HG02938 (cell line): Measurements from ENCODE around the gene ESPL1.

Experiments used
- ATAC-seq: cut with Tn5 transposase; IDR thresholded peaks from one replicate; pipeline ENCODE4 v1.9.1; 2021; ENCODE audit warnings: mild to moderate bottlenecking, moderate library complexity; ENCODE audit not compliant: unreplicated experiment

The ESPL1 gene

DNA sequence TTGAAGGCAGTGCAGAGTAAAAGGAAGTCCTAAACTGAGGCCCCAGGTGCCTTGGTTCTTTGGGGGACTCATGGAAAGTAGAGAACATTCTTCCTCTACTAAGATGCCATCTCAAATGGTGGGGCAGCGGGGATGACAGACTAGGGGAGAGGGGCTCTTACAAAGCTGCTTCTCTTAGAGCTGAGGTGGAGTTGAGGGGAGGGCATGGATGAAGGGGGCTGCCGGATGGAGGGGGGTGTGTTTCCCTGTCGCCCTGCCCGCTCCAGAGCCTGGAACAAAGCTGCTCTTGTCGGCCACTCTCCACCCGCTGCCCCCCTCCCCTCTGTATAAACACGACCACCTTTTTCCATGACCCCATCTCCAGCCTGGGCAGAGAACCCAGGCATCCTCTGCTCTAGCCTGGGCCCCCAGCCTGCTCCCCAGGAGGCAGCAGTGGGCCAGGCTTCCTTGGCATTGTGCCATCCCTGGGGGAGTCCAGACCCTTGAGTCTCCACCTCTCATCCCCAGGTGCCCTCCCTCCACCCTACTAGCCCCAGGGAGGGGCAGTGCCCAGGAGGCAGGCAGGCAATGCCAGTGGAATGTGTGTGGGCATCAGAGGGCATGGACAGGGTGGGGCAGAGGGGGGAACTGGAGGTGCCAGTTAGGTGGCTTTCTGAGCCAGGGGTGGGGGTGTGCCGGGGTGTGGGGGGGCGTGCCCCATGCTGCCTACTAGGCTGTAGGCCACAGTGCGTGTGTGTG, 37.8 kb upstream of the ESPL1 start:
- no peak for ATAC-seq

DNA sequence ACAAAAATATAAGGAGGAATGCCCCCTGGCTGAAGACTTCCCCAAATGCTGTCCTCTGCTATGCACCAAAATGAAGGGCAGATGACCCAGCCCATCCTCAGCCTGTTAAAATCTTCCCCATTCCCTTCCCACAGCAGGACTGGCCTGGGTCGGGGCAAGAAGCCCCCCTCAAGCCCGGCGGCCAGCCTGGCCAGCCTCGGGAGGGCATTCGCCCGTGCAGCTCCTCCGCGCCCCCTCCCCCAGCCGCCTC, 36.5 kb upstream of the ESPL1 start:
- ATAC-seq: no peak

DNA sequence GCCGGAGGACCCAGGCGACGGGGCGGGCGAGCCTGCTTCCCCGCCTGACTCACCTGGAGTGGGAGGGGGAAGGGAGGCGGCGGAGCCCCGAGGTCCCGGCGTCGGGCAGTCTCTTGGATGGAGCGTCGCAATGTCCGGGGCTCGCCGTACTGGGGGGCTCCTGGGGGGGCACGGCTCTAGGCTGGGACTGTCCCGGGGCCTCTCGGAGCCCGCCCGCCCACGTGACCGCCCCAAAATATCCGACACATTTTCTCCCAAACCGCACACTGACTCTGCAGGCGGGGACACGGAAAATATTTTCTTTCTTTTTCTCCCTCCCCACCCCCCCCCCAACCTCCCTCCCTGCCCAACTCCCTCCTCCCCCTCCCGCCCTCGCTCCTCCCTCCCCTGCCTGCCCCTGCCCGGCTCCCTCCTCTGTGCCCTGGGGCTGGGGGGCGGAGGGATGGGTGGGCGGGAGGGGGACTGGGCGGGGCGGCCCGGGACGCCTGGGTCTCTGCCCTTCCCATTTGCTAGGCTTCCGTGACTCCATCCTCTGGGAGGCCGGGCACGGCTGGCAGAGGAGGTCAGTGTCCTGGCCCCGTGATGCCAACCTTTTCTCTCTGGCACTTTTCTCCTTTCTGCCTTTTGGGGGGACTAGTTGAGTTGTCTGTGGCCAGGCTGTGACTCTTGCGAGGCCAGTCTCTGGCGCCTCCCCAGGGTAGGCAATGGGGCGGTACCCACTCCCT, 36.0 kb upstream of the ESPL1 start, which contains the start of gene RARG:
RARG (minus strand) TSS at position 289 of the 725 bp plus-strand sequence. CDS start 4,664 bp downstream, outside the sequence.
- no peak for ATAC-seq

DNA sequence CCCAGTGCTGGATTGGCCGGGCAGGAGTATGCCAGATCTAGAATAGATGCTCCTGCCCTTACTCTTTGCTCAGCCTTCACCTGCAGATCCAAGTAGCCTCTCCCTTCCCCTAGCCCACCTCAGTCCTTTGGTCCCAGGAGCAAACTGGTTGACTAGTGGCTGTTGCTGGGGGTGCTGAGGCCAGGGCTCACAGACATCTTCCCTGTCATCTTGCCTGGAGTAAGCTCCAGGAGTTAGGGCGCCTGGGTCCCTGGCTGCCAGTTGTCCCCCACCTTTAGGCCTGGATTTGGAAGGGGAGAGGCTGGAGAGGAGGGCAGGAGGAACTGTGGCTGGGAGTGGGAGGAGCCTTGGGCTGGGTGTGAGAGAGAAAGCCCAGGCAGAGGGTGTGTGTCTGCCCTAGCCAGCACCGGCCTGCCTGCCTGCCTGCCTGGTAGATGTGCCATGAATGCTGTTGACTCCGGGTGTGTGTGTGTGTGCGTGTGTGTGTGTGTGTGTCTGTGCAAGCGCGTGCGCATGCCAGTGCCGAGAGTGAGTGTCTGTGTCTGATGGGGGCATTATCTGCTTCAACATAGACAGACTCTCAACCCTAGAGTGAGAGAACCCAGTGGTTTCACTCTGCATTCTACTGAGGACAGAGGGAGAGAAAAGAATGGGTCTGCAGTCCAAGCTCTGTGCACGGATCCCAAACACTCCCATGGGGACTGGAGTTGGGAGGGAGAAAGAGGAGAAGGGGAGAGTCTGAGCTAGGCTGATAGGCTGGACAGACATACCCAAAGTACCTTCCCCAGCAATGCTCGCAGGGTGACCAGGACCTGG, 35.2 kb upstream of the ESPL1 start:
- ATAC-seq: no peak

DNA sequence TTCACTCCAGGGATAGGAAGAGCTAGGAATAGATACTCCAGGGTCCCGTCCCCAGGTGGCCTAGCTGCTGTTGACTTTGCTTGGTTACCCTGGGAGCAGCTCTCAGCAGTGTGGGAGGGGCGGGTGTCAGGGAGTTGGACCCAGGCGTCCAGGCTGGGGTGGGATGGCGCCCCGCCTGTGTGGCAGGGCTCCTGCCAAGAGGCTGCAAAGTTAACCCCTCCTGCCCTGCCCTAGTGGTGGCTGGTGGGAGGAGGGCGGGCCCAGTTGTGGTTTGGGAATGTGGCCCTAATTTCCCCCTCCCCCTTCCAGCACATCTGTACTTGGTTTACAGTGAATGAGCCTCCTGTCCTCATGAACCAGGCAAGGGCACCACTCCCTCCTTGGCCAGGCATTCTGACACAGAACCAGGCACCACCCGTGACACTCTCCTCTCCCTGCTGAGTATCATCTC, 34.4 kb upstream of the ESPL1 start:
- ATAC-seq: no peak

DNA sequence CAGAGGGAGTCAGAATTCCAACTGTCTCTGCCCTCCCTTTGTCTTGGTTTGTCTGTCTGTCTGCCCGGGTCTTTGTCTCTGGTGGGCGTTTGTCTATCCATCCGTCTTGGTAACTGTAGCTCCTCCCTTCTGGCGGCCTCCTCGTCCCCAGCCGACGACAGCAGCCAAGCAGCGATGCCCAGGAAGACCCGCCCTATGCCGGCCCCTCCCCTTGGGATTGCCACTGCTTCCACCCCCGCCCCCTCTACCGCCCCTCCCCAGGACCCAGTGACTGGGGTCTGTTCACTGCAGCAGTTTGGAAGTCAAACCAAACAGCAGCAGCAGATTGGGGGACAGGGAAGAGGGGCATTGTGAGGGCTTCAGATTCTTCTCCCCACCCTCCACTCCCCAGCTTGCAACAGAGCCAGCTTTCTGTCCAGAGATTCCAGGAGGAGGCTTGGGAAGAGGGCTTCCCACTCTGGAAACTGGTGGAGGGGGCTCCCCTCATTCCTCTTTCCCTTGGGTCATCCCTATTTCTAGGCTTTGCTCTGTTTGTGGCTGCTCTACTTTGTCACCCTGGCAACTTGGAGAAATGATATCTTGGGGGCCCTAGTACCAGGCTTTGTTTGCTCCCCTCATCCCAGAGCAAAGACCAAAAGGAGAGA, 33.7 kb upstream of the ESPL1 start:
- no peak for ATAC-seq

DNA sequence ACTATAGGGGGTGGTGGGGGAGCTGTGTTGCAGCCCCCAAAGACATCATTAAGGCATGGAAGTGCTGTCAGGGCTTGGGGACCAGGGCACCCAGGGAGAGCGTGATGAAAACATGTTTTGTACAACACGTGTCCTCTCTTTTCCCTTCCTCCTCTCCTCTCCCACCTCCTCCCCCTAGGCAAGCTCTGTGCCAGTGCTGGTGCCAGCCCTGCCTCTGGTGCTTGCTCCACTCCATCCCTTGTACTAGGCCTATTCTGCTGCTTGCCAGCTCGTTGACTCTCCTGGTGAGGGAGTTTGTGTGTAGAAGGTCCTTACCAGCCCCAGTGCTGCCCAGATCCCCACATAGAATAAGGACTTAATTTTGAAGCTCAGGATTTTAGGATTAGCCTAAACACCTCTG, 32.9 kb upstream of the ESPL1 start:
- ATAC-seq: no peak

DNA sequence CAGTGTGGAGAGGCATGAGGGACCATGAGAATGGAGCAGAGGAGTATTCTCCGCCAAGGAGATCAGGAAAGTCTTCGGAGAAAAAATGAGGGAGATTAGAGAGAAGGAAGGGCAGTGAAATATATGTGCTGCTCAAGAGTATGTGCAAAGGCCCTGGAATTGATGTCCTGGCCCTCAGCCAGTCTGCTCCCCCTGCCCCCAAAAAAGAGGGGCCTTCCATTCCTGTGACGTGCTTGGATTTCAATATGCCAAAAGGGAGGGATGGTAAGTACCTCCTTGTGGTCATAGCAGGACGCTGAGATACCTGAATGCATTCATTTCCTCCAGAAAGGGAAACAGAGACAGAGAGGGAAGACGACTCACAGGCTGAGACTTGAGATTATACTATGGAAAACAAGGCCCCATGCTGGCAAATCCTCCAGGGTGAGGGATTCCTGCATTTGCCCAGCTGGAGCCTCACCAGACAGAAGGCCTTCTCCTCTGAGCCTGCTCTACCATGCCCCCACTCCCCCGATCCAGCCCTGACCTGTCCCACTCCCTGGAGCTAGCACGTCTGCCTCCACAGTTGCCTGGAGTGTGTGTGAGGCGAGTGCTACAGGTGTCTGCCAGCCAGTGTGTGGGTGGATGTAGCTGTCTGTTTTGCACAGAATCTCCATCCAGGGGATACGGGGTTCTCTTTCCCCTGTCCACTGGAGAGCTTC, 32.2 kb upstream of the ESPL1 start:
- no peak for ATAC-seq

DNA sequence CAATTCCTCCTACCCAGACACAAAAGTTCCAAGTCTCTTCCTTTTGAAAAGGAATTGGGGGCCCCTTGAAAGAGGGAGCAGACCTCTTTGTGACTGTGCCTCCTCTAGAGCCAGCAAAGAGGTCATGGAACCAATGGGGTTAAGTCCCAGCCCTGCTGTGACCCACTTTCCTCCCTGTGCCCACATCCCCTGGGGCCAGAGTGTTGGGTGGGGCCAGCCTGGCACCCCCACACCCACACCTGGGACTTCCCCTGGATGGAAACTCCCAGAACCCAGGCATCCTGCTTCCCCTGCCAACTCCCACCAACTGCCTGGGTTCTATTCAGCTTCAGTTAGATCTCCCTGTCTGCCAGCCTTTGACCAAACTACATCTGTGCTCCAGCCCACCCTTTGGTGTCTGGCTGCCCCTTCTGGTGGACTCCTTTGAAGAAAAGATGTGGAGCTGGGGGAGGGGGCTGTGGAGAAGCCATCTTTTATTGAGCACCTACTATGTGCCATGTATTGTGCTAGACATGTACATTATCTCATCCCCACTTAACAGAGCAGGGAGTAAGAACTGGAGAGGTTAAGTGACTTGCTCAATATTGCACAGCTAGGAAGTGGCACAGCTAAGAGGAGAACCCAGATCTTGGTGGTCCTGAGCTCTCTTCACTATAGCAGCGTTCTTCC, 31.5 kb upstream of the ESPL1 start:
- no peak for ATAC-seq

DNA sequence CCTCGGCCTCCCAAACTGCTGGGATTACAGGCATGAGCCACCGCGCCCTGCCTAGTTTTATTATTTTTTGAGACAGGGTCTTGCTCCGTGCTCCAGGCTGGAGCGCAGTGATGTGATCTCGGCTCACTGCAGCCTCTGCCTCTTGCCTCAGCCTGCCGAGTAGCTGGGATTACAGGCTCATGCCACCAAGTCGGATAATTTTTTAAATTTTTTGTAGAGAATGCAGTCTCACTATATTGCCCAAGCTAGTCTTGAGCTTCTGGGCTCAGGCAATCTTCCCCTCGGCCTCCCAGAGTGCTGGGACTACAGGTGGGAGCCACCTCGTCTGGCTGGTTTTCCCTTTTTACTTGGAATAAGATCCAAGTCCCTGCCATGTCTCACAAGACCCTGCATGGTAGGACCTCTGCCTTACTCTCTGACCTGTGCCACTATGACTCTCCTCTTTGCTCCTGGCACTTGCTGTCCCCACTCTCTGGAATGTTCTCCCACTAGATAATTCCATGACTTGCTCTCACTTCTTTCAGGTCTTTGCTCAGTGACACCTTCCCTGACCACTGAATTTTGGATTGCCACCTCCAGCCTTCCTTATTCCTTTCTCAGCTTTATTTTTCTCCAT, 28.3 kb upstream of the ESPL1 start:
- no peak for ATAC-seq

DNA sequence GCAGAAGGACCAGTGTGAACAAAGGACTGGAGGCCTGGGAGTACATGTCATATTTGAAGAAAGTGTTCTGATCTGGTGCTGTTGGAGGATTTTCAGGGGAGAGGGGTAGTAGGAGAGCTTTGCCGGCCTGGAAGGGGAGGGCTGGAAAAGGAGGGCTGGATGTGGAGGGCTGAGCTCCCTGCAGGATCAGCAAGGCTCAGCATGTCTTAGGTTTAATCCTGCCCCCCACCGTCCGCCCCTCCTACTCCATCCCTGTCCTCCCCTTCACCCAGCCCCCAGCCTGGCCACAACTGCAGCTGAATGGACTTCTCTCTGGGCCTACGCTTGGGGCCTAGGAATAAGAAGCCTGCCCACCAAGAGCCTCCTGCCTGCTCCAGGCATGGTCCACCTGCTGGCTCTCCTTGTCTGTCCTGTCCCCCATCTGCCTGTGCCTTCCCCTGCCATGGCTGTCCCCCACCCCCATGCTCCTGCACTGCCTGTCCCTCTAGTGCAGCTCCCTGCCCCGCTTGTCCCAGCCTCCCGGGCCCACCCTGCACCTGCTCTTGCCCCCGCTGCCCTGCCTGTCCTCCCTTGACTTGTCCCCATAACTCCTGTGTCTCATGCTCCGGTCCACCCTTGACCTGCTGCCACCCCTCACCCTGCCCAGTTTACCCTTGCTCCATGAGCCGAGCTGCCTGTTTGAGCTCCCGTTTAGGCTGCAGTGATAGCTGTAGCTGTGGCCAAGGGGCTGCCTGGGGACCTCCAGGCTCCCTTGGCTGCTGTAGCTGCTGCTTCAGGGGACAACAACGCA, 26.3 kb upstream of the ESPL1 start:
- ATAC-seq: no peak

DNA sequence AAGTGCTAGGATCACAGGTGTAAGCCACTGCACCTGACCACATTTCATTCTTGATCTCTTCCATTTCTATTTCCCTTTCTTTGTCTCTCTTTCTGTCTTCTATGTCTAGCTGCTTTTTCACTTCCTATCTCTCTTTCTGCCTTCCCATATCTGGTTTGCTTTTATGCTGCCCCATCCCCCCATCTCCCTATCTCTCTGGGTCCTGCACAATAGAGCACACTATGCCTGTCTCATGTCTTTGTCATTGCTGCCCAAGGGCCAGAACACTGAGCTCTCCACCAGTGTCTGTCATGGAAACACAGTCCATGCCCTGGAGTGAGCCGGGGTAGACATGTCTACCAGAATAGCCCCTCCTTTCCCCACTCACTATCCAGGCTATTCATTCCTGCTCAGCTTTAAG, 23.8 kb upstream of the ESPL1 start:
- ATAC-seq: no peak

DNA sequence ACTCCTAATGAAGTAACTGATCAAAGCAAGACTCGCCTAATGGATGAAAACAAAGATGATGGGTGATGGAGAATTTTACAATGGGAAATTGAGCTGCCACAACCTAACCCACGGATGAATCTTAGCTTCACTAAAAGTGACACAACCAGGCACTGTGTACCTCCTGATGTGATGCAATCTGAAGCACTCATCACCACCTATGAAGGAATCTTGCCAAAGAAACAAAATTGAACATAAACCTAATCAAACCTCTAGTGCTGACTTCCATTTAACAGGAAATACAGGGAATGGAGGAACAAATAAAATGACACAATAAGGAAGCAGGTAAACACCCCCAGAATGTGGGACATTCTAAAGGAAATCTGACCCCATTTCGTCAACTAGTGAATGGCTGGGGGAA, 22.8 kb upstream of the ESPL1 start:
- ATAC-seq: no peak

DNA sequence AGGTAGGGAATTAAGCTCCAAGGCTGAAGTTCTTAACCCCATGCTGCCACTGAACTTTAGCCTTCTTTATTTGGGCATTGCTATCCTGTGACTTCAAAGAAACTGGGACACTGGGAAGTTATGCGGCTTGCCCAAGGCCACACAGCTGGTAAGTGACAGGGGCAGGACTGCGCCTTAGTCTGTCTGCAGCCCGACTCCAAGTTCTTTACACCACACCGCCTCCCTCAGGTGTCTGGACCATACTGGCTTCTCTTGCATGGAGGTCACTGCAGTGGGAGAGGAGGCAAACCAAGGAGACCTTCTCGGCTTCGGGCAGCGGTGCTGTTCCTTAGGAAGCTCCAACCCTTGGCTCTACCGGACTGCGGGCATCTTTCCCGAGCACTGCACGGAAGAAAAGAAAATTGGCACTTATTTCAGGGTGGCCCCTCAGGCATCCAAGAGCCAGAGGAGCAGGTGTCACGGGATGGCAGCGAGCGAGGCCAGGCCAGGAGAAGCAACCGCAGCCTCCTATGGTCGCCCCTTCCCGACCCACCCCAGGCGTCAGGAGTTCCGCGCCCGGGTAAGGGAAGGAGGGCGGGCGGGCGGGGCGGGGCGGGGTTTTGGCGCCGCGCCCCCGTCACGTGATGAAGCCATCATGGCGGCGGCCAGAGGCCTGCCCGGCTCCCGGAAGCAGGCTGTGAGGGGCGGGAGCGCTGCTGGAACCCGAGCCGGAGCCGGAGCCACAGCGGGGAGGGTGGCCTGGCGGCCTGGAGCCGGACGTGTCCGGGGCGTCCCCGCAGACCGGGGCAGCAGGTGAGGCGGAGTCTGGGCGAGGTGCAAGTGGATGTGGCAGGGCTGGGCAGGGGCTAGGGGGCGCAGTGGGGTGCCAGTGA, 16.4 kb upstream of the ESPL1 start:
- ATAC-seq: no peak

DNA sequence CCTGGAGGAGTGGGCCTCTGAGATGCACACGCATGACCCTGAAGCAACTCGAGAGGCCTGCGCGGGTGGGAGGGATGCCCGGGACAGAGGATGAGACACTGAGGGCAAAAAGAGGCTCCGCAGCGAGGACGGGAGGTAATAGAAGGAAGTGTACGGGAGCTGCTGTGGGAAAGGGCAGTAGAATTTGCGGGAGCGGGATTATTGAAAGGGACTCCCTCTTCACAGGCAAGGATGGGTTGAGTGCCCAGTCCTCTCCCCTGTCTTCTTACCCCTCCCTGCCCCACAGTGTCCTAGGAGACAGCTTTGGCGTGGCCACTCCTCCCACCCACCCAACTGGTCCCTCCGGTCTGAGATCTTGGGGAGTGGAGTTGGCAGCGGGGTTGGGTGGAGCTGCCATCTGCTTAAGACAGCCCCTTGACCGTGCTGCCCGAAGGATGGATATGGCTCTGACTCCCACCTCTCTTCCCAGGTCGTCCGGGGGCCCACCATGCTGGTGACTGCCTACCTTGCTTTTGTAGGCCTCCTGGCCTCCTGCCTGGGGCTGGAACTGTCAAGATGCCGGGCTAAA, 15.7 kb upstream of the ESPL1 start:
- ATAC-seq: no peak

DNA sequence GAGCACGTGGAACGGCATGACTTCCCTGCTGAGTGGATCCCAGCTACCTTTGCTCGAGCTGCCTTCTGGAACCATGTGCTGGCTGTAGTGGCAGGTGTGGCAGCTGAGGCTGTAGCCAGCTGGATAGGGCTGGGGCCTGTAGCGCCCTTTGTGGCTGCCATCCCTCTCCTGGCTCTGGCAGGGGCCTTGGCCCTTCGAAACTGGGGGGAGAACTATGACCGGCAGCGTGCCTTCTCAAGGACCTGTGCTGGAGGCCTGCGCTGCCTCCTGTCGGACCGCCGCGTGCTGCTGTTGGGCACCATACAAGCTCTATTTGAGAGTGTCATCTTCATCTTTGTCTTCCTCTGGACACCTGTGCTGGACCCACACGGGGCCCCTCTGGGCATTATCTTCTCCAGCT, 14.8 kb upstream of the ESPL1 start:
- ATAC-seq: no peak

DNA sequence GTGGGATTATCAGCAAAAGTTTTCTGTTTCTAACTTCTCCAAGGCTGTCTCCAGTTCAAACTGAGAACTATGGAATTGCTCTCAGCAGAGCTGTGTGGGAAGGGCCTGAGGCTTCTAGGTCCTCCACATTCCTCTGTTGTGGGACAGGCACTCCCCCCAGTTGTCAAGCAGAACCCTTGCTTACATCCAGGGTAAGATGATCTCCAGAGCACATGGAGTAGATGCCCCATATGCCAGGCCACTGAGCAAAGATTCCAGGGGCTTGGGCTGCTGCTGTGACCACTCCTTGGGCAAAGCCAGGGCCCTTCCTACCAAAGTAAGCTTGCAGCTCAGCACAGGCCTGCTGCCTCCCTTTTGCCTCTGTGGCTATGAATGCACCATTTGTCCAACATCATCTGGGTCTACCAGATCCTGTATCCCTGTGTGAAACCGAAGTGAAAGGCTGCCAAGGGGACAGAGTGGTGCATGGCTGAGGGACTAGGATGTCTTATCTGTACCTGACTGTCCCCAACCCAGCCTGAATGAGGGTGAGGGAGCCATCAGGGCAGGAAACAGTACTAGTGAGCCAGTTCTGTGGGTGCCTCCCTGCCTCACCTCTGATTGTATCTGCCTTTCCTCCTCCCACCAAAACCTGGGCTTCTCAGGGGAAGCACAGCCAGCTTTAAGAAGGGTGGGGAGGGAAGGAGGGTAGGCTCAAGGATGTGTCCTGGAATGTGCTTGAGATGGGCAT, 13.1 kb upstream of the ESPL1 start:
- ATAC-seq: no peak
